PC-3 (cell line): ENCODE measurements around the gene FOXB1. TPM values are rescaled to one million over a fixed set of nuclear protein-coding genes. Genes with fewer than 3 reads are reported as not detected.

ENCODE experiments used
- ATAC-seq: fragments of 200-7000 bp; cut with Tn5 transposase; 2 replicates; pipeline ENCODE4 v1.9.1; 2020; ENCODE audit warnings: mild to moderate bottlenecking, moderate library complexity
- BruUV-seq: library from RNA; stranded (reverse); fragments of 400-500 nt; replicated peaks from 2 replicates; lab custom pipeline; 2021; lab: Mats Ljungman, UMichigan
- CTCF ChIA-PET: fragments of 300-600 bp; sonication (Branson Sonifier 250); formaldehyde crosslinking; loops from one replicate; lab custom pipeline; 2022; ENCODE audit warnings: antibody characterized with exemption; lab: Charles Lee
- POLR2A ChIA-PET: fragments of 300-600 bp; sonication (Branson Sonifier 250); formaldehyde crosslinking; loops from one replicate; lab custom pipeline; 2022; ENCODE audit warnings: antibody characterized with exemption; ENCODE audit not compliant: unreplicated experiment; lab: Charles Lee
- DNase-seq: peaks from one replicate; pipeline ENCODE4 v3.0.0-alpha.2; 2015
- H2AFZ ChIP-seq: fragments of 300-600 bp; sonication (generic); 2 replicates; pipeline ENCODE4 v1.6.0; 2016; ENCODE audit warnings: antibody characterized with exemption, low read length
- H3F3A ChIP-seq: fragments of 300-600 bp; sonication (generic); one replicate; pipeline ENCODE4 v1.6.0; 2017; ENCODE audit warnings: antibody characterized with exemption, low read length, control low read depth, mild to moderate bottlenecking; ENCODE audit not compliant: unreplicated experiment
- H3K27ac ChIP-seq: fragments of 300-600 bp; sonication (generic); 2 replicates; pipeline ENCODE4 v1.5.1; 2016; ENCODE audit warnings: mild to moderate bottlenecking, low read length
- H3K27me3 ChIP-seq: fragments of 300-600 bp; sonication (generic); 2 replicates; pipeline ENCODE4 v1.6.1; 2016; ENCODE audit warnings: low read length, mixed read lengths
- H3K36me3 ChIP-seq: fragments of 300-600 bp; sonication (generic); 2 replicates; pipeline ENCODE4 v1.6.1; 2016; ENCODE audit warnings: low read depth, mixed run types, low read length, mixed read lengths
- H3K4me1 ChIP-seq: fragments of 300-600 bp; sonication (generic); 2 replicates; pipeline ENCODE4 v1.5.1; 2016; ENCODE audit warnings: low read length; ENCODE audit not compliant: insufficient read depth
- H3K4me2 ChIP-seq: fragments of 300-600 bp; sonication (generic); 2 replicates; pipeline ENCODE4 v1.6.0; 2016; ENCODE audit warnings: low read length
- H3K4me3 ChIP-seq: fragments of 300-600 bp; sonication (generic); 2 replicates; pipeline ENCODE4 v1.5.1; 2016; ENCODE audit warnings: mild to moderate bottlenecking, low read length, mixed read lengths
- H3K79me2 ChIP-seq: fragments of 300-600 bp; sonication (generic); 2 replicates; pipeline ENCODE4 v1.6.1; 2017; ENCODE audit warnings: low read length, mixed read lengths
- H3K9ac ChIP-seq: fragments of 300-600 bp; sonication (generic); 2 replicates; pipeline ENCODE4 v1.6.0; 2016; ENCODE audit warnings: mild to moderate bottlenecking, low read length
- H3K9me2 ChIP-seq: fragments of 300-600 bp; sonication (generic); replicated peaks from 2 replicates; pipeline ENCODE4 v1.6.1; 2016; ENCODE audit warnings: mixed run types, low read length, mixed read lengths
- H3K9me3 ChIP-seq: fragments of 300-600 bp; sonication (generic); 2 replicates; pipeline ENCODE4 v1.6.1; 2016; ENCODE audit warnings: low read length, mixed read lengths
- H4K20me1 ChIP-seq: fragments of 300-600 bp; sonication (generic); 2 replicates; pipeline ENCODE4 v1.6.1; 2016; ENCODE audit warnings: low read length, mixed read lengths
- CTCF ChIP-seq: fragments of 300-600 bp; sonication (generic); conservative IDR thresholded peaks from 2 replicates; pipeline ENCODE4 v1.5.1; 2017; ENCODE audit warnings: antibody characterized with exemption, low read depth, mild to moderate bottlenecking, low read length
- EZH2 ChIP-seq: fragments of 300-600 bp; sonication (generic); IDR thresholded peaks from one replicate; pipeline ENCODE4 v1.6.1; 2017; ENCODE audit warnings: antibody characterized with exemption, mild to moderate bottlenecking, low read length; ENCODE audit not compliant: unreplicated experiment
- EZH2phosphoT487 ChIP-seq: fragments of 300-600 bp; sonication (generic); IDR thresholded peaks from 2 replicates; pipeline ENCODE4 v1.6.1; 2018; ENCODE audit warnings: mild to moderate bottlenecking, antibody characterized with exemption, low read length, borderline replicate concordance
- intact Hi-C: fragments of 100-400 bp; cut with micrococcal nuclease; formaldehyde crosslinking; loops from 2 replicates; pipeline ENCODE4 v1.9.0; 2023
- total RNA-seq: library from RNA; depleted of rRNA; stranded (reverse); fragments of >200 nt; gene quantifications from 2 replicates; pipeline ENCODE4 v1.2.3, GENCODE V29; 2014

FOXB1 gene
- total RNA-seq, 1 experiment from 2014 or later = not detected

- ATAC-seq (no peak), DNase-seq (no peak)
- H3K79me2 ChIP-seq = no peaks in the 10 kb centered on the region
- H3K27ac ChIP-seq = no peak overlapping the region
- no peak overlapping the region for H3K9ac ChIP-seq
- H3K9me3 ChIP-seq = no peaks in the 10 kb centered on the region
- no peak for TF ChIP-seq EZH2phosphoT487
- no peak for TF ChIP-seq EZH2
- TF ChIP-seq CTCF = no peak
- H3K4me1 ChIP-seq = peaks cover 5% of the 10 kb centered on the region; the same call in 1 of the 2 replicates
- CTCF ChIA-PET = no interaction called here
- H3F3A ChIP-seq = no peaks in the 10 kb centered on the region
- H3K4me2 ChIP-seq = no peak overlapping the region
- H3K9me2 ChIP-seq = no peaks in the 10 kb centered on the region
- no TSS peak for BruUV-seq
- no peaks in the 10 kb centered on the region for H4K20me1 ChIP-seq
- H2AFZ ChIP-seq = no peak overlapping the region
- intact Hi-C loops = loop anchor here (10.0 kb wide), 1 partner anchor 325 kb away; no protein-coding TSS in a partner anchor
- no peaks in the 10 kb centered on the region for H3K36me3 ChIP-seq
- H3K4me3 ChIP-seq = no peak overlapping the region
- POLR2A ChIA-PET = no interaction called here
- peaks cover 84% of the 10 kb centered on the region for H3K27me3 ChIP-seq
Measured at GRCh38 chr15:60000113-60000823, 3.8 kb upstream of the FOXB1 start.

GRCh38 chr15:60000824-60001609 lies 3.1 kb upstream of the FOXB1 start:
- no peak overlapping the region for H3K4me3 ChIP-seq
- H3K4me1 ChIP-seq = peaks cover 5% of the 10 kb centered on the region; the same call in 1 of the 2 replicates
- ChIA-PET POLR2A (no interaction called here), CTCF (no interaction called here)
- no TSS peak for BruUV-seq
- no peaks in the 10 kb centered on the region for H3K9me3 ChIP-seq
- H3K36me3 ChIP-seq = no peaks in the 10 kb centered on the region
- H3K27me3 ChIP-seq = peaks cover 76% of the 10 kb centered on the region
- no peak overlapping the region for H3K27ac ChIP-seq
- TF ChIP-seq EZH2 = no peak
- TF ChIP-seq EZH2phosphoT487 = no peak
- TF ChIP-seq CTCF = no peak
- intact Hi-C loops = loop anchor here (10.0 kb wide), 1 partner anchor 324 kb away; no protein-coding TSS in a partner anchor
- DNase-seq = no peak
- H3K9me2 ChIP-seq = no peaks in the 10 kb centered on the region
- H3K4me2 ChIP-seq = no peak overlapping the region
- no peak overlapping the region for H3K9ac ChIP-seq
- H3K79me2 ChIP-seq = no peaks in the 10 kb centered on the region
- no peak for ATAC-seq
- no peaks in the 10 kb centered on the region for H3F3A ChIP-seq
- no peak overlapping the region for H2AFZ ChIP-seq
- no peaks in the 10 kb centered on the region for H4K20me1 ChIP-seq
